Lung (tissue), 12 donors: Measurements from ENCODE around the gene NAIF1. TPM values are rescaled to one million over a fixed set of nuclear protein-coding genes. Genes with fewer than 3 reads are reported as not detected.
"Not testable (repeated sequence)": the region's sequence is repeated elsewhere in the genome, so short reads cannot be mapped to it uniquely, and the experiment has no call there.

Source experiments
- ATAC-seq: fragments of 200-7000 bp; cut with Tn5 transposase; one replicate; pipeline ENCODE4 v1.9.1; 2020; ENCODE audit warnings: moderate number of reproducible peaks; ENCODE audit not compliant: insufficient read depth, low FRiP score
- DNase-seq, 3 donors: peaks; one replicate each; pipeline ENCODE4 v3.0.0-alpha.2; 2013 to 2017
- H3K27ac ChIP-seq, 2 donors: one replicate each; pipeline ENCODE4 v1.5.1; 2013; ENCODE audit warnings: mild to moderate bottlenecking in 2 of 2, moderate library complexity in 2 of 2, control low read depth in 1 of 2, inconsistent platforms in 1 of 2, low read depth in 1 of 2, low read length in 1 of 2
- H3K27me3 ChIP-seq, 3 donors: one replicate each; pipeline ENCODE4 v1.5.1; 2013; ENCODE audit warnings: low read length in 2 of 3; ENCODE audit not compliant: control insufficient read depth in 3 of 3, insufficient read depth in 3 of 3
- H3K36me3 ChIP-seq, 4 donors: one replicate each; pipeline ENCODE4 v1.5.1; 2013; ENCODE audit warnings: low read length in 4 of 4, mild to moderate bottlenecking in 1 of 4, moderate library complexity in 1 of 4; ENCODE audit not compliant: control insufficient read depth in 4 of 4, insufficient read depth in 4 of 4
- H3K4me1 ChIP-seq, 5 donors: one replicate each; pipeline ENCODE4 v1.5.1; 2013; ENCODE audit warnings: low read length in 5 of 5, mild to moderate bottlenecking in 2 of 5, moderate library complexity in 1 of 5; ENCODE audit not compliant: control insufficient read depth in 5 of 5, insufficient read depth in 5 of 5
- H3K4me3 ChIP-seq: one replicate; pipeline ENCODE4 v1.5.1; 2013; ENCODE audit warnings: mild to moderate bottlenecking, control low read depth, moderate library complexity
- H3K9ac ChIP-seq, 2 donors: one replicate each; pipeline ENCODE4 v1.5.1; 2013; ENCODE audit warnings: low read length in 2 of 2, control low read depth in 1 of 2; ENCODE audit not compliant: insufficient read depth in 1 of 2
- H3K9me3 ChIP-seq, 4 donors: one replicate each; pipeline ENCODE4 v1.5.1; 2013; ENCODE audit warnings: low read length in 3 of 4, mild to moderate bottlenecking in 1 of 4, moderate library complexity in 1 of 4; ENCODE audit not compliant: control insufficient read depth in 4 of 4, insufficient read depth in 3 of 4
- CTCF ChIP-seq: IDR thresholded peaks from 2 replicates; pipeline ENCODE4 v1.5.1; 2012; ENCODE audit warnings: mild to moderate bottlenecking; ENCODE audit errors: control extremely low read depth, extremely low read depth
- WGBS, 2 donors: extraction: QIAGEN DNeasy Blood & Tissue Kit; methylation state at CpG; one replicate each; pipeline ENCODE4 v1.1.7; 2013; 5-methylcytosine and 5-hydroxymethylcytosine counted together
- polyA plus RNA-seq, 2 donors: library from polyadenylated mRNA; stranded (reverse); fragments of 200-250 nt; gene quantifications; one replicate each; pipeline ENCODE4 v1.2.1, GENCODE V29; 2013
- total RNA-seq, 2 donors: library from RNA; depleted of rRNA in 1 of 2; stranded (reverse); fragments of >200 nt in 1 of 2; gene quantifications; one replicate each; pipeline ENCODE4 v1.2.1, GENCODE V29; 2014 to 2021
- donor health status: control.
- donor health status: control.
- donor health status: Bipolar disorder and iron deficiency.
- donor health status: healthy.
- donor health status: DM: yes; HTN: yes; CAD: no.

NAIF1 gene
- total and polyA plus RNA-seq, 4 donors: 7.2 to 9.4 (median 8.8) TPM

- Histone ChIP-seq H3K9ac (no peak overlapping the region), H3K9me3 (no peaks in the 10 kb centered on the region), H3K4me1 (peaks cover 0 to 4% (median 0%) of the 10 kb centered on the region in 5 donors), H3K27me3 (no peaks in the 10 kb centered on the region), H3K36me3 (no peaks in the 10 kb centered on the region), H3K4me3 (no peak overlapping the region), H3K27ac (no peak overlapping the region)
- no peak for ATAC-seq
- 74 to 76% methylated on average over 5 of the region's 5 CpGs for WGBS, 2 donors
- no peak for DNase-seq
- no peak for TF ChIP-seq CTCF
Measured at GRCh38 chr9:128024761-128025308, 42.3 kb downstream of the NAIF1 start.

- not testable (repeated sequence) for ATAC-seq, DNase-seq, H3K36me3 ChIP-seq, H3K4me1 ChIP-seq, H3K4me3 ChIP-seq, H3K9me3 ChIP-seq, H3K9ac ChIP-seq, H3K27me3 ChIP-seq, H3K27ac ChIP-seq
- 77 to 85% methylated on average over 12 of the region's 12 CpGs for WGBS, 2 donors
Measured at GRCh38 chr9:128023671-128024070, 43.4 kb downstream of the NAIF1 start.

- Histone ChIP-seq H3K9ac (no peak overlapping the region), H3K4me3 (no peak overlapping the region), H3K9me3 (no peaks in the 10 kb centered on the region), H3K36me3 (no peaks in the 10 kb centered on the region), H3K27me3 (no peaks in the 10 kb centered on the region), H3K27ac (no peak overlapping the region), H3K4me1 (peaks cover 0 to 4% (median 0%) of the 10 kb centered on the region in 5 donors)
- ATAC-seq: no peak
- 53 to 63% methylated on average over 2 of the region's 2 CpGs for WGBS, 2 donors
- DNase-seq: no peak
- TF ChIP-seq CTCF: no peak
Measured at GRCh38 chr9:128022886-128023285, 44.2 kb downstream of the NAIF1 start.

- H3K27me3 ChIP-seq: no peaks in the 10 kb centered on the region
- TF ChIP-seq CTCF: no peak
- 0 to 92% methylated on average over 1 of the region's 1 CpG for WGBS, 2 donors
Measured at GRCh38 chr9:128021098-128021497, 46.0 kb downstream of the NAIF1 start.

More at GRCh38 chr9:128021098-128021497, 46.0 kb downstream of the NAIF1 start:
- peaks cover 0 to 4% (median 0%) of the 10 kb centered on the region in 5 donors for H3K4me1 ChIP-seq
- H3K36me3 ChIP-seq: no peaks in the 10 kb centered on the region
- DNase-seq (no peak), ATAC-seq (no peak)
- no peak overlapping the region for H3K9ac ChIP-seq
- no peak overlapping the region for H3K4me3 ChIP-seq
- H3K9me3 ChIP-seq: no peaks in the 10 kb centered on the region
- no peak overlapping the region for H3K27ac ChIP-seq
